Measurements from ENCODE around the gene SLC43A1.

SLC43A1 gene

DNA sequence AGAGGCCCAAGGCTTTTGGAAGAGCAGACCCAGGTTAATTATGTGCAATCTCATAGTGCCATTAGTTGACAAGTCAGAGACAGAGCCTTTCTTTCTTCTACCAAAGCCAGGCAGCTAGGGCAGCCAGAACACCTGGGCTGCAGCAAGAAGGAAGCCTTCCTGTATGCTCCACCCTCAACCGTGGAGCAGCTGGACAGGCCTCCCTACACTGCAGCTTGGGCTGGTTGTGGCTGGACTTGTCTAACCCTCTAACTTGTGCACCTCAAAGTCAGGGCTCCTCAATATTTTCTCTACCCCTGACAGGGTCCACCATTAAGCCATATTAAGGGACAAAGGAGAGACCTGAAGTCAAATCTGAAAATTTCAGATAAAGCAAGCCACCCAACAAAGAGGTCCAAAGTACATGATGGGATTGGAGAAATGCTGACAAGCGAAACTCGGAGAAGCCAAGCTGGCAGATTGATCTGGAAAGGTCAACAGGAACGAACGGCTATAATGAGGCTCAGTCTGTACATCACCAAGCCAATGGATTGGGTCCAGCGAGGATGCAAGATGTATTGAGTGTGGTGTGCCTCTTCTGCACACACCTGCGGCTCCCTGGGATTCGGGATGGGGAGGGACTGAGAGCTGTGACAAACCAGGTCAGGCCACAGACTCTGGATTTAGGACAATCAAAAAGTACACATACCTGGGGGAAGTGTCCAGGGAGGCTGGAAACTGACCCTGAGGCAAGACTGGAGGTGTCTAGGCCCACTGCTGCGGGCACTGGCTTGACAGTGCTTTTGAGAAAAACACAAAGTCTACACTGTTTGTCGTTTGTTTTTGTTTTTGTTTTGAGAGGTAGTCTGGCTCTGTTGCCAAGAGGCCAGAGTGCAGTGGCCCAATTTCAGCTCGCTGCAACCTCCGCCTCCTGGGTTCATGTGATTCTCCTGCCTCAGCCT is 76.9 kb downstream of the SLC43A1 start:
- DNase-seq (ENCODE audit: low read depth) = no peak
- H3K4me3 ChIP-seq (ENCODE audit: control insufficient read depth, low read depth, low read length) = no peak overlapping the region
- TF ChIP-seq, protein P1, sequence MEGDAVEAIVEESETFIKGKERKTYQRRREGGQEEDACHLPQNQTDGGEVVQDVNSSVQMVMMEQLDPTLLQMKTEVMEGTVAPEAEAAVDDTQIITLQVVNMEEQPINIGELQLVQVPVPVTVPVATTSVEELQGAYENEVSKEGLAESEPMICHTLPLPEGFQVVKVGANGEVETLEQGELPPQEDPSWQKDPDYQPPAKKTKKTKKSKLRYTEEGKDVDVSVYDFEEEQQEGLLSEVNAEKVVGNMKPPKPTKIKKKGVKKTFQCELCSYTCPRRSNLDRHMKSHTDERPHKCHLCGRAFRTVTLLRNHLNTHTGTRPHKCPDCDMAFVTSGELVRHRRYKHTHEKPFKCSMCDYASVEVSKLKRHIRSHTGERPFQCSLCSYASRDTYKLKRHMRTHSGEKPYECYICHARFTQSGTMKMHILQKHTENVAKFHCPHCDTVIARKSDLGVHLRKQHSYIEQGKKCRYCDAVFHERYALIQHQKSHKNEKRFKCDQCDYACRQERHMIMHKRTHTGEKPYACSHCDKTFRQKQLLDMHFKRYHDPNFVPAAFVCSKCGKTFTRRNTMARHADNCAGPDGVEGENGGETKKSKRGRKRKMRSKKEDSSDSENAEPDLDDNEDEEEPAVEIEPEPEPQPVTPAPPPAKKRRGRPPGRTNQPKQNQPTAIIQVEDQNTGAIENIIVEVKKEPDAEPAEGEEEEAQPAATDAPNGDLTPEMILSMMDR (conservative IDR thresholded peaks at IDR 0.05; ENCODE audit: control insufficient read depth, insufficient read depth, low read depth, low read length) = no peak

DNA sequence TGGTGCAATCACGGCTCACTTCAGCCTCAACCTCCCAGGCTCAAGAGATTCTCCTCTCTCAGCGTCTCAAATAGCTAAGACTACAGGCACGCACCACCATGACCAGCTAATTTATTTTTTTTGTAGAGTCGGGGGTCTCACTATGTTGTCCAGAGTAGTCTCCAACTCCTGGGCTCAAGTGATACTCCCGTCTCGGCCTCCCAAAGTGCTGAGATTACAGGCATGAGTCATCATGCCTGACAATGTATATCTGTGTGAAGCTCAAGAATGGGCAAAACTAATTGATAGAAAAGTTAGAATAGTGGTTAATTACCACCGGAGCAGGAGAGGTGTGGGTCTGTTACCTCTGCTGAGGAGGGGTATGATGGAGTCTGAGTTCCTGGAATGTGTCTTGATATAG is 79.5 kb downstream of the SLC43A1 start:
- H3K4me3 ChIP-seq (ENCODE audit: control insufficient read depth, low read depth, low read length) = no peak overlapping the region
- DNase-seq (ENCODE audit: low read depth) = no peak
- TF ChIP-seq, protein P1 (conservative IDR thresholded peaks at IDR 0.05; ENCODE audit: control insufficient read depth, insufficient read depth, low read depth, low read length) = no peak

DNA sequence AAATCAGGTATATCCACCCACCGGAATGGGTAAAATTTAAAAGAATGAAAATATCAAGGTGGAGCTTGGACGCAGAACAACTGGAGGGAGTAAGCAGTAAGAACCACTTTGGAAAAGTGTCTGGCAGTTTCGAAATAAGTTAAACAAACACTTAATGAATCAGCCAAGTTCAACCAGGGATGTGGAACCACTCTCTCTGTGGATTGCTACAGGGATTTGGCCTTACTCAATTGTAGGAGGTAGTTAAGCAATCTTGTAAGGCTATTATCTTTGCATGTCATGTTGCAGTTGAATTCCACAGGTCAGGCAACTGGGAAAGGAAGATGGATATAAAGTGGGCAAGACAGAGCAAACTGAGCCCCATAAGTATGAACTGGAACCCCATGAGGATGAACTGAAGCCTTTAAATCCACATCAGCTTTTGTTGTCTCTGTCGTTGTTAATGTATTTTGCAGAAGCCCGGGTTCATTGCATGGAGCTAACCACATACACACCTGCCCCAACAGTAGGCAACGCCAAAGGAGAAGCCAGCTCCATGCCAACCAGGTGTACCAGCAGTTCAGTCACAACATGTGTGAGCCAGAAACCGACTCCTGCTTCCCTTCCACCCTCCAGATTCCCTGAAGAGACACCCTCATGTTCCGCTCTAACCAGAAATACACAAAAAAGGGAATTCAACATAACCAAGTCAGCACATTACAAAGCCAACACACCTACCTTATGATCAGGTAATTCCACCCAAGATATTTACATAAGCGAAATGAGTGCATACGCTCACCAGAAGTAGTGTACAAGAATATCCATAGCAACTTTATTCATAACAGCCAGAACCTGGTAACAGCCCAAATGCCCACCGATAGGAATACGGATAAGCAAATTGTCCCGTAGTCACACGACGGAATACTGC is 80.6 kb downstream of the SLC43A1 start:
- no peak overlapping the region for H3K4me3 ChIP-seq (ENCODE audit: control insufficient read depth, low read depth, low read length)
- TF ChIP-seq, protein P1 (conservative IDR thresholded peaks at IDR 0.05; ENCODE audit: control insufficient read depth, insufficient read depth, low read depth, low read length) = no peak
- peak; percentile 97 for DNase-seq (ENCODE audit: low read depth)
